OCI-LY3 (cell line): Measurements from ENCODE around the gene KRT9.
"Not testable (repeated sequence)": the region's sequence is repeated elsewhere in the genome, so short reads cannot be mapped to it uniquely, and the experiment has no call there.

Experiments used
- H2AFZ ChIP-seq: fragments of 200-600, 300-600 bp; shearing (Covaris generic); 2 replicates; pipeline ENCODE4 v1.6.0; 2014; ENCODE audit warnings: antibody characterized with exemption, low read depth, low read length
- H3K27ac ChIP-seq: fragments of 200-600, 300-600 bp; sonication (generic); 2 replicates; pipeline ENCODE4 v1.5.1; 2014; ENCODE audit warnings: mild to moderate bottlenecking, low read length, moderate library complexity, mixed read lengths
- H3K27me3 ChIP-seq: fragments of 200-600, 300-600 bp; sonication (generic); 2 replicates; pipeline ENCODE4 v1.6.1; 2014; ENCODE audit warnings: low read depth, low read length, mixed read lengths
- H3K36me3 ChIP-seq: fragments of 200-600, 300-600 bp; sonication (generic); replicated peaks from 2 replicates; pipeline ENCODE3; 2014; ENCODE audit warnings: low read depth, low read length, mixed read lengths
- H3K4me1 ChIP-seq: fragments of 300-600, 200-600 bp; sonication (generic); 2 replicates; pipeline ENCODE4 v1.6.1; 2014; ENCODE audit warnings: low read length, mixed read lengths
- H3K4me2 ChIP-seq: fragments of 200-600, 300-600 bp; sonication (generic); 2 replicates; pipeline ENCODE4 v1.6.1; 2014; ENCODE audit warnings: low read length, mixed read lengths
- H3K4me3 ChIP-seq: fragments of 300-600, 200-600 bp; sonication (generic); 2 replicates; pipeline ENCODE4 v1.5.1; 2014; ENCODE audit warnings: antibody characterized with exemption, mild to moderate bottlenecking, low read length, moderate library complexity
- H3K79me2 ChIP-seq: fragments of 300-600, 200-600 bp; shearing (Covaris generic); 2 replicates; pipeline ENCODE4 v1.6.1; 2014; ENCODE audit warnings: mild to moderate bottlenecking, low read length, mixed read lengths
- H3K9ac ChIP-seq: fragments of 300-600, 200-600 bp; shearing (Covaris generic); 2 replicates; pipeline ENCODE4 v1.6.0; 2014; ENCODE audit warnings: mild to moderate bottlenecking, low read length, moderate library complexity
- H3K9me3 ChIP-seq: fragments of 200-600, 300-600 bp; shearing (Covaris generic); 2 replicates; pipeline ENCODE4 v1.6.1; 2014; ENCODE audit warnings: low read length, mixed read lengths; ENCODE audit not compliant: insufficient read depth
- H4K20me1 ChIP-seq: fragments of 200-600, 300-600 bp; sonication (generic); 2 replicates; pipeline ENCODE4 v1.6.1; 2016; ENCODE audit warnings: low read length, mixed read lengths; ENCODE audit not compliant: insufficient read depth
- CTCF ChIP-seq: fragments of 200-600, 300-600 bp; sonication (generic); IDR thresholded peaks from 2 replicates; pipeline ENCODE4 v1.5.1; 2014; ENCODE audit warnings: antibody characterized with exemption, low read length, low read depth
- EZH2phosphoT487 ChIP-seq: fragments of 200-600 bp; shearing (Covaris generic); IDR thresholded peaks from 2 replicates; pipeline ENCODE4 v1.6.1; 2018; ENCODE audit warnings: antibody characterized with exemption, mixed run types, low read depth

Gene KRT9

GRCh38 chr17:41615454-41615853 lies 43.6 kb upstream of the KRT9 start:
- Histone ChIP-seq H3K27ac (no peak overlapping the region), H3K4me3 (no peak overlapping the region), H3K9ac (no peak overlapping the region), H3K36me3 (no peaks in the 10 kb centered on the region), H3K4me1 (no peaks in the 10 kb centered on the region), H3K4me2 (no peak overlapping the region), H2AFZ (no peak overlapping the region), H3K79me2 (no peaks in the 10 kb centered on the region), H3K9me3 (no peaks in the 10 kb centered on the region), H3K27me3 (peaks cover 16% of the 10 kb centered on the region; the same call in 1 of the 2 replicates), H4K20me1 (no peaks in the 10 kb centered on the region)
- TF ChIP-seq EZH2phosphoT487 (no peak), CTCF (no peak)

GRCh38 chr17:41614767-41615166 lies 42.9 kb upstream of the KRT9 start:
- H3K36me3 ChIP-seq, H3K79me2 ChIP-seq, H3K9ac ChIP-seq, H3K4me3 ChIP-seq, H4K20me1 ChIP-seq, H3K27ac ChIP-seq, H3K4me2 ChIP-seq, H3K9me3 ChIP-seq, H2AFZ ChIP-seq, H3K4me1 ChIP-seq: not testable (repeated sequence)
- H3K27me3 ChIP-seq, result peaks cover 16% of the 10 kb centered on the region; the same call in 1 of the 2 replicates

- TF ChIP-seq EZH2phosphoT487, result no peak
- no peak for TF ChIP-seq CTCF
- no peaks in the 10 kb centered on the region for H3K4me1 ChIP-seq
These were observed 42.2 kb upstream of the KRT9 start for GRCh38 chr17:41614098-41614497.

GRCh38 chr17:41613277-41614082 lies 41.6 kb upstream of the KRT9 start:
- Histone ChIP-seq H3K79me2 (no peaks in the 10 kb centered on the region), H3K9ac (no peak overlapping the region), H3K4me2 (no peak overlapping the region), H3K4me3 (no peak overlapping the region), H3K9me3 (no peaks in the 10 kb centered on the region), H3K27me3 (peaks cover 16% of the 10 kb centered on the region; the same call in 1 of the 2 replicates), H3K27ac (no peak overlapping the region), H4K20me1 (no peaks in the 10 kb centered on the region), H2AFZ (no peak overlapping the region), H3K36me3 (no peaks in the 10 kb centered on the region), H3K4me1 (no peaks in the 10 kb centered on the region)
- TF ChIP-seq EZH2phosphoT487 (no peak), CTCF (no peak)

More at GRCh38 chr17:41614098-41614497, 42.2 kb upstream of the KRT9 start:
- no peaks in the 10 kb centered on the region for H3K9me3 ChIP-seq
- H2AFZ ChIP-seq, result no peak overlapping the region
- H3K79me2 ChIP-seq, result no peaks in the 10 kb centered on the region
- H3K4me2 ChIP-seq, result no peak overlapping the region
- no peaks in the 10 kb centered on the region for H4K20me1 ChIP-seq
- peaks cover 16% of the 10 kb centered on the region; the same call in 1 of the 2 replicates for H3K27me3 ChIP-seq
- H3K36me3 ChIP-seq, result no peaks in the 10 kb centered on the region
- H3K9ac ChIP-seq, result no peak overlapping the region
- no peak overlapping the region for H3K27ac ChIP-seq
- no peak overlapping the region for H3K4me3 ChIP-seq

GRCh38 chr17:41612376-41613160 lies 40.7 kb upstream of the KRT9 start, which contains the start of gene KRT16:
KRT16 (minus strand) TSS chr17:41612767; CDS start chr17:41612688, 79 bp downstream.
- not testable (repeated sequence) for H3K4me1 ChIP-seq, H4K20me1 ChIP-seq, H3K9me3 ChIP-seq, H2AFZ ChIP-seq, H3K27ac ChIP-seq, H3K4me3 ChIP-seq, H3K36me3 ChIP-seq, H3K79me2 ChIP-seq, H3K4me2 ChIP-seq, H3K9ac ChIP-seq
- peaks cover 13% of the 10 kb centered on the region; the same call in 1 of the 2 replicates for H3K27me3 ChIP-seq
